ENCODE measurements around the gene KDM4B. TPM values are rescaled to one million over a fixed set of nuclear protein-coding genes. Genes with fewer than 3 reads are reported as not detected.

The KDM4B gene
- total and polyA plus RNA-seq, 2 of the 8 experiments (the other 6 are each of a cell fraction or from before 2014, with no cell fraction given) = 12.0 to 31.9 TPM

- no peak for TF ChIP-seq CHD7 (IDR thresholded peaks at IDR 0.05; ENCODE audit: insufficient replicate concordance, low read length)
These were observed 111.2 kb downstream of the KDM4B start (continued) for GRCh38 chr19:5080030-5080654.
